ENCODE data around the gene ATRN. TPM values are rescaled to one million over a fixed set of nuclear protein-coding genes. Genes with fewer than 3 reads are reported as not detected.

ATRN gene
- total RNA-seq, 2 experiments from 2014 or later: 7.3 to 7.7 TPM

- no peak for DNase-seq
- Mint-ChIP-seq H3K27ac (no peak overlapping the region), H3K9me3 (no peaks in the 10 kb centered on the region), H3K4me1 (peaks cover 17% of the 10 kb centered on the region), H3K36me3 (no peaks in the 10 kb centered on the region), H3K4me3 (no peak overlapping the region), H3K27me3 (peaks cover 43% of the 10 kb centered on the region)
Measured at GRCh38 chr20:3670511-3670910, 199.7 kb downstream of the ATRN start.

DNA sequence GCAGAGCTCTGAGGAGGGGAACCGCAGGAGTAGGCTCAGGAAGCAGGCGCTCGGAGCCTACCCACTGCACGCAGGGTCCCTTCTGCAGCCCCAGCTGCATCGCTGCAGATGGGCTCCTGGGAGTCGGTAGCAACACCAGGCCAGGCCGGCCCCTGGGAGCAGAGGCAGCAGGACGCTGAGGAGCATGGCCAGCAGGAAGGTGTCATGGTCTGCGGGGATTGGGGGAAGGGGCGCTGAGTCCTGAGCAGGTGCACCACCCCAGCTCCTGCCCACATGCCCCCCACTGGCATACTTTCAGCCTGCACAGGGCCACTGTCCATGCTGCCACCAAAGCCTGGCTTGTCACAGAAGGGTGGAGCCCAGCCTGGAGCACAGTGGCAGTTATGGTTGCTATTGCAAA lies 200.1 kb downstream of the ATRN start:
- Mint-ChIP-seq H3K9me3 (no peaks in the 10 kb centered on the region), H3K36me3 (no peaks in the 10 kb centered on the region), H3K4me3 (no peak overlapping the region), H3K27me3 (peaks cover 46% of the 10 kb centered on the region), H3K27ac (no peak overlapping the region), H3K4me1 (peaks cover 14% of the 10 kb centered on the region)
- no peak for DNase-seq

GRCh38 chr20:3671986-3672546 lies 201.2 kb downstream of the ATRN start:
- Mint-ChIP-seq H3K27me3 (peaks cover 56% of the 10 kb centered on the region), H3K36me3 (no peaks in the 10 kb centered on the region), H3K9me3 (no peaks in the 10 kb centered on the region), H3K4me3 (no peak overlapping the region), H3K27ac (no peak overlapping the region), H3K4me1 (peaks cover 8% of the 10 kb centered on the region)
- DNase-seq: no peak

DNA sequence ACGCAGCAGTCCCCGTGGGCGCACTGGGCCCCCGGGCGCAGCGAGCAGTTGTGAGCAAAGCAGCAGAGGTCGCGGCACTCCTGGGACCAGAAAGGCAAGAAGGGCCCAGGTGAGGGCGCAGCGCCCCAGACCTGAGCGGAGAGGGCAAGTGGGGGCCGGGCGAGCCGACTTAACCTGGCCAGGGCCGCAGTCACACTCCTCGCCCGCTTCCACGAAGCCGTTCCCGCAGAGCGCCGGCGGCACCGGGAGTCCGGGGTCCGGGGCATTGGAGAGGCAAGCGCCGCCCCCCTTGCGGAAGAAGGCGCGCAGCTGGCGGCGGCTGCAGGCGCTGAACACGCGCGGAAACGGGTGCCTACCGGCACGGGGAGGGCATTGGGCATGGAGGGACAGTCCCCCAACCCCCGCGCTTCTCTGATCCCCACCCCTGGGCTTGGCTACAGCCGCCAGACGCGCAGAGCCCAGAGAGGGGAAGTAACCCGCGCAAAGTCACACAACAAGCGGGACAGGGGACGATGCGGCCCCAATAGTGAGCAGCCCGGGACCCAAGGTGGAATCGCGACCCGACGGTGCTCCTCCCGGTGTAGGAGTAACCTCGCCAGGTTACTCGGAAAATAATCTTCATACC lies 201.8 kb downstream of the ATRN start:
- Mint-ChIP-seq H3K9me3 (no peaks in the 10 kb centered on the region), H3K4me3 (no peak overlapping the region), H3K4me1 (peaks cover 4% of the 10 kb centered on the region), H3K27me3 (peaks cover 58% of the 10 kb centered on the region), H3K36me3 (no peaks in the 10 kb centered on the region), H3K27ac (no peak overlapping the region)
- DNase-seq: peak; percentile 9

DNA sequence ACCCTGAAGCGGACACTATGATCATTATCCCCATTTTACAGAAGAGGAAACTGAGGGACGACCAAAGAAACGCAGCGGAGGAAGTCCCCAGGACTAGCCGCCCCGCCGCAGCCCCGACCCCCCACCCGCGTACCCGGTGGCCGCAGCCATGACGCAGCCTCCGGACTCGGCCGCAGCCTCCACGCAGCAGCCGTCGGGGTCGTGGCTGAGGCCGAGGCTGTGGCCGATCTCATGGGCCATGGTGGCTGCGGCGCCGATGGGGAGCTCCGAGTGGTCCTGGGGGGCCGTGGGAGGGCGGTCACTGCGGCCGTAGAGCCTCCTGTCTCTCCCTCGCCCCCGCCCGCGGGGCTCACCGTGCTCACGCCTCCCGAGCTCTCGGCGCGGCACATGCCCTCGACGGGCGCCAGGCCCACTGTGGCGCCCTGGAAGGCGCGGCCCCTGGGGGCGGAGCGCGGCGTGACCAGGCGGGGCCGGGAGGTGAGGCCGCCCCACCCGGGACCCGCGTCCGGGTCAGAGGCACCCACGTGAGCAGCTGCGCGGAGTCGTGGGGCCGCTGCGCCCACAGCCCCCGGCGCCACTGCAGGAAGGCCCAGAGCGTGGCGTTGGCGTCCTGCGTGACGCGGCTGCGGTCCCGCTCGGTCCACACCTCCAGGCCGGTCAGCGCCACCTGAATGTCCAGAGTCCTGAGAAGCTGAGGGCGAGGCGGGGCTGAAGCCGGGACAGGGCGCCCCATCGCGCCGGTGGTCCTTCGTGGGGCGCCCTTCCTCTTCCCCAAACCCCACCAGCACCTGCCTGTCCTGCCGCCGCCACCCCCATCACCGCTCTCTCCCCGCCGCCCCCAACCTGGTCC lies 202.6 kb downstream of the ATRN start:
- no peaks in the 10 kb centered on the region for H3K36me3 Mint-ChIP-seq
- DNase-seq: no peak
- H3K27me3 Mint-ChIP-seq: peaks cover 60% of the 10 kb centered on the region
- no peak overlapping the region for H3K4me3 Mint-ChIP-seq
- no peak overlapping the region for H3K27ac Mint-ChIP-seq
- H3K4me1 Mint-ChIP-seq: peaks cover 4% of the 10 kb centered on the region
- H3K9me3 Mint-ChIP-seq: no peaks in the 10 kb centered on the region

DNA sequence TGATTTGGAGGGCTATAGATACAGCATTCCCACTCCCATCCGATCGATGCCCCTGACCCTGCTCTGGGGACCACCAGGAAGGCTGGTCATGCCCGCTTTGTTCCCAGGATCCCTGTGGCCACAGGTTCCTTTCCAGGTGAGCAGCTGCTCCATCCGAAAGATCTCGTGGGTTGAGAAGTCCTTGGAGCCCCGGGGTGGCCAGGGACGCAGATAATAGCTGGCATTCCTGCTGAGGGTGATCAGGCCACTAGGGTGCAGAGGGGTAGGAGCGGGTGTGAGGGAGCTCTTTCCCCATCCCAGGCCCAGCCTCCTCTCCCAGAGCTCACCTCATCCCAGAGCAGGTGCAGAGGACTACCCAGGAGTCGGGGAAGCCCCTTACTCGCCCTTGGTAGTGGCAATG lies 203.6 kb downstream of the ATRN start:
- no peak for DNase-seq
- no peak overlapping the region for H3K27ac Mint-ChIP-seq
- H3K36me3 Mint-ChIP-seq: no peaks in the 10 kb centered on the region
- no peaks in the 10 kb centered on the region for H3K9me3 Mint-ChIP-seq
- no peak overlapping the region for H3K4me3 Mint-ChIP-seq
- peaks cover 67% of the 10 kb centered on the region for H3K27me3 Mint-ChIP-seq
- peaks cover 4% of the 10 kb centered on the region for H3K4me1 Mint-ChIP-seq

- Mint-ChIP-seq H3K36me3 (no peaks in the 10 kb centered on the region), H3K4me3 (no peak overlapping the region), H3K27ac (no peak overlapping the region), H3K9me3 (no peaks in the 10 kb centered on the region), H3K4me1 (peaks cover 4% of the 10 kb centered on the region), H3K27me3 (peaks cover 69% of the 10 kb centered on the region)
- no peak for DNase-seq
Measured at GRCh38 chr20:3674995-3675900, 204.4 kb downstream of the ATRN start.

- Mint-ChIP-seq H3K9me3 (no peaks in the 10 kb centered on the region), H3K27me3 (peaks cover 70% of the 10 kb centered on the region), H3K27ac (no peak overlapping the region), H3K36me3 (no peaks in the 10 kb centered on the region), H3K4me1 (peaks cover 4% of the 10 kb centered on the region), H3K4me3 (no peak overlapping the region)
- DNase-seq: no peak
Measured at GRCh38 chr20:3677733-3678132, 206.9 kb downstream of the ATRN start.

- Mint-ChIP-seq H3K4me1 (peaks cover 2% of the 10 kb centered on the region), H3K27me3 (peaks cover 70% of the 10 kb centered on the region), H3K4me3 (no peak overlapping the region), H3K9me3 (no peaks in the 10 kb centered on the region), H3K36me3 (no peaks in the 10 kb centered on the region), H3K27ac (no peak overlapping the region)
- DNase-seq: no peak
Measured at GRCh38 chr20:3678198-3678597, 207.4 kb downstream of the ATRN start.

- DNase-seq: no peak
- Mint-ChIP-seq H3K9me3 (no peaks in the 10 kb centered on the region), H3K27ac (no peak overlapping the region), H3K27me3 (peaks cover 72% of the 10 kb centered on the region), H3K4me3 (no peak overlapping the region), H3K4me1 (peaks cover 2% of the 10 kb centered on the region), H3K36me3 (no peaks in the 10 kb centered on the region)
Measured at GRCh38 chr20:3678856-3679720, 208.3 kb downstream of the ATRN start.

DNA sequence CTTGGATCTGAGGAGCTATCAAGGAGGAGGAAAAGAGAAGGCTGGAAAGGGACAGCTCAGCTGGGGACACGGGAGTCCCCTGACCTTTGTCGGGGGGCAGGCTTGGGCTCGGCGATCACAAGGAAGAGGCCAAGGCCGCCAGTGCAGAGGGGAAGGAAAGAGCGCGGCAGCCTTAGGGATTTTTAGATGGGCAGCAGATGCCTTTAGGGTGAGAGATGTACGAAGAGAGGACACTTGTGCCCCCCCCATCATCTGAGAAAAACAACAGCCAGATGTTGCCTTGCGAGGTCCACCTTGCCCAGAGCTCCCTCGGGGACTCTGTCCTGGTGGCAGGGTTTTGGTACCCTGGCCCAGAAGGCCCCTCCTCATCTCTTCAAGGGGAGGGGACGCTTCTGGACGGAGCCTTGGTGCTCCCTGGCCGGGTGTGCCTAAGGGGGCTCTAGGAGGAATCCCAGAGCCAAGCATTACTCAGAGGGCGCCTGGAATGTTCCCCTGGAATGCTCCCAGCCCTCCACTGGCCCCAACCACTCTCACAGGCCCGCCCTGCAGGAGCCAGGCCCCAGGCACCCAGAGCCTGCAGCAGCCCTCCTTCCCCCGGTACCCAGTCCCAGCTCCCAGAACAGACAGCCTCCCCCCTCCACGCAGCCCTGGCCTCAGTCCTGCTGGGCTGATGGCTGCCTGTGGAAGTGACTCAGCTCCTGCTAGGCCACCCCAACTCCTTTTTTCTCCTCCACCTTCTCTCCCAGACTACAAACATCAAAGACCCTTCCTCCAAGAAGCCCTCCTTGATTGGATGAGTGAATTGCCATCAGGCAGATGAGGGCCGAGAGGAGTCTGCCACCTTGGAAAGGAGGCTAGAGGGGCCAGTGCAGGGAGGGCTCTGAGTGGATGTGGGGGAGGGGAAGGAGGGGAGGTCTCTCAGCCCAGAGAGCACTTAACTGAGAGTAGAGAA lies 209.2 kb downstream of the ATRN start:
- no peak overlapping the region for H3K27ac Mint-ChIP-seq
- peaks cover 2% of the 10 kb centered on the region for H3K4me1 Mint-ChIP-seq
- no peak for DNase-seq
- H3K27me3 Mint-ChIP-seq: peaks cover 63% of the 10 kb centered on the region
- H3K4me3 Mint-ChIP-seq: no peak overlapping the region
- H3K9me3 Mint-ChIP-seq: no peaks in the 10 kb centered on the region
- H3K36me3 Mint-ChIP-seq: no peaks in the 10 kb centered on the region

DNA sequence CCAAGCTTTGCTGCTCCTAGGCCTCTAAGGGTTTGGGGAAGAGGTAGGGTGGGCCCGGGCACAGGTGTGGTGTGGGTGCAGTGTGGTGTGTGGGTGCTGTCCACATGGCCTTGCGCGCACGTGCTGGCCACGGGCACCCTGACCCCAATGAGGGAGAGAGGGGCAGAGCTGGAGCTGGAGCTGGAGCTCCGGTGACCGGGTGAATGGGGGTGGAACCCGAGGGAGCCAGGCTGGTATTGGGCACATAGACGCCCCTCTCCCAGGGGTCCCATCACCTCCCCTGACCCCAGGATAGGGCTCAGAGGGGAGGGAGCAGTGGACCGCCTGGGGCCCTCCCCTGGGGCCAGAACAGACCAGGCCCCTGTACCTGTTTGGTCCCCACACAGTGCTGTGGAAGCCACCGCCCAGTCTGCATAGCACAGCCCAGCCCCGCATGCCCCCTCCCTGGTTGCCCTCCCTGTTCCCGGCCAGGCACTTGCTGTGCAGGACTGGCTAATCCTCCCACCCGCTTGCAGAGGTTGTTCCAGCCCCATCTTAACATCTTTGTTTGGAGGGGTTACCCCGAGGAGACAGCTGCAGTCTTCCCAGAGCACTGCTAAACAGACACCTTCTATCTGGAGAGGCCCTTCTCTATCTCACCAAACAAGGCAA lies 210.0 kb downstream of the ATRN start:
- Mint-ChIP-seq H3K4me3 (no peak overlapping the region), H3K36me3 (no peaks in the 10 kb centered on the region), H3K4me1 (peaks cover 2% of the 10 kb centered on the region), H3K9me3 (no peaks in the 10 kb centered on the region), H3K27me3 (peaks cover 55% of the 10 kb centered on the region), H3K27ac (no peak overlapping the region)
- DNase-seq: no peak

DNA sequence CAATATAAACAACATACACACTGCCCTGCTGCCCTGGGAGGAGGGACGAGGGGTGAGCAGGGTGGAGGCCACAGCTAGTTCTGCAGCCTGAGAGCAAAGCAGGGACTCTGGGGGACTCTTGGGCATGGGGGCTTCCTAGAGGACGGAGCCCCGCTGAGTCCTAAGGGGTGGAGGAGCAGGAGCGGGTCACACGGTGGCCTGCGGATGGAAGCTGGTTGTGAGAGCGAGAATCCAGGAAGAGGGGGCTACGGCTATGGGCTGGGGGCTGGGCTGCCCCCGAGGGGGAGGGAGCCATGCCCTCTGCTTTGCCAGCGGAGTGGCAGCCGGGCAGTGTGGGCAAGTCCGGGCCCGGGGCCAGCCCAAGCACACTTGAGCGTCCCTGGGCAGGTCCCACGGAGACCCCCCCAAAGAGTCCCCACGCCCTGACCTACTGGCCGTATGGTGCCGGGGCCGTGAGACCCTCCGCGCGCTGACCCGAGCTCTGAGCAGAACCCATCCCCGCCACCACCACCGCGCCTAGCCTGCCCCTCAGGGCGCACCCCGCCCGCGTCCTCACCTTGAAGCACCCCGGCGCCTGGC lies 210.6 kb downstream of the ATRN start:
- Mint-ChIP-seq H3K4me1 (peaks cover 2% of the 10 kb centered on the region), H3K27me3 (peaks cover 52% of the 10 kb centered on the region)

More for the DNA sequence above, 210.6 kb downstream of the ATRN start:
- DNase-seq: no peak
- Mint-ChIP-seq H3K27ac (no peak overlapping the region), H3K36me3 (no peaks in the 10 kb centered on the region), H3K4me3 (no peak overlapping the region), H3K9me3 (no peaks in the 10 kb centered on the region)
